HCT116 (cell line): ENCODE data around the gene PAPOLG. TPM values are rescaled to one million over a fixed set of nuclear protein-coding genes. Genes with fewer than 3 reads are reported as not detected.

Experiments used
- ATAC-seq: fragments of 200-7000 bp; cut with Tn5 transposase; 2 replicates; pipeline ENCODE4 v1.9.1; 2020; ENCODE audit warnings: mild to moderate bottlenecking, moderate library complexity
- BruUV-seq: library from RNA; stranded (reverse); fragments of 400-500 nt; replicated peaks from 2 replicates; lab custom pipeline; 2021; lab: Mats Ljungman, UMichigan
- CTCF ChIA-PET: fragments of 300-600 bp; sonication (Branson Sonifier 250); formaldehyde crosslinking; loops from one replicate; lab custom pipeline; 2021; ENCODE audit warnings: antibody characterized with exemption; lab: Charles Lee
- POLR2A ChIA-PET: fragments of 300-600, 350-600 bp; sonication (Branson Sonifier 250); formaldehyde crosslinking; loops from one replicate; lab custom pipeline; 2021; ENCODE audit warnings: antibody characterized with exemption; lab: Charles Lee
- RAD21 ChIA-PET, 2 experiments: fragments of 300-600 bp; sonication (Branson Sonifier 250); formaldehyde crosslinking; loops; one replicate each; lab custom pipeline; 2023; ENCODE audit warnings: low total read pairs in 2 of 2; ENCODE audit not compliant: uncharacterized antibody in 2 of 2, unreplicated experiment in 2 of 2, low non-redundant PET in 1 of 2; lab: Charles Lee
- DNase-seq: peaks from one replicate; pipeline ENCODE4 v3.0.0-alpha.2; 2010; ENCODE audit warnings: low read depth, low spot score
- H2AFZ ChIP-seq: fragments of 200-600 bp; shearing (Covaris generic), sonication (generic); 2 replicates; pipeline ENCODE4 v1.6.1; 2017; ENCODE audit warnings: low read depth, mixed run types, mixed read lengths, antibody characterized with exemption, low read length; ENCODE audit not compliant: poor library complexity, severe bottlenecking
- H3K27ac ChIP-seq: 2 replicates; pipeline ENCODE4 v1.5.1; 2012; ENCODE audit warnings: low read depth, low read length
- H3K27me3 ChIP-seq: fragments of 200-600 bp; sonication (generic); 2 replicates; pipeline ENCODE4 v1.6.1; 2016; ENCODE audit warnings: mixed run types, low read length, mixed read lengths; ENCODE audit not compliant: insufficient read depth
- H3K36me3 ChIP-seq, 2 experiments: fragments of 200-500 bp in 1 of 2; fragments of 200-600 bp in 1 of 2; sonication (Bioruptor generic) in 1 of 2; sonication (generic) in 1 of 2; 2 replicates each; pipeline versions ENCODE4 v1.5.1 to v1.6.1; 2014 to 2016; ENCODE audit warnings: low read length in 2 of 2, inconsistent platforms in 1 of 2, mixed read lengths in 1 of 2, mixed run types in 1 of 2; ENCODE audit not compliant: insufficient read depth in 2 of 2, control insufficient read depth in 1 of 2
- H3K4me1 ChIP-seq, 2 experiments: fragments of 200-600 bp in 1 of 2; sonication (generic) in 1 of 2; 2 replicates each; pipeline versions ENCODE4 v1.5.1 to v1.6.1; 2012 to 2017; ENCODE audit warnings: low read length in 2 of 2, inconsistent platforms in 1 of 2, mild to moderate bottlenecking in 1 of 2, mixed read lengths in 1 of 2, mixed run types in 1 of 2, moderate library complexity in 1 of 2; ENCODE audit not compliant: insufficient read depth in 2 of 2, control insufficient read depth in 1 of 2
- H3K4me2 ChIP-seq: fragments of 200-600 bp; sonication (generic); 2 replicates; pipeline ENCODE4 v1.6.1; 2017; ENCODE audit warnings: mixed run types, low read length, mixed read lengths
- H3K4me3 ChIP-seq, 2 experiments: fragments of 200-600 bp in 1 of 2; sonication (generic) in 1 of 2; replicated peaks in 1 of 2; 2 replicates each; pipeline ENCODE4 v1.5.1; 2011 to 2016; ENCODE audit warnings: low read length in 2 of 2, control low read depth in 1 of 2, low read depth in 1 of 2, mild to moderate bottlenecking in 1 of 2, mixed read lengths in 1 of 2, mixed run types in 1 of 2
- H3K79me2 ChIP-seq: fragments of 200-600 bp; sonication (generic); 2 replicates; pipeline ENCODE4 v1.6.1; 2017; ENCODE audit warnings: mild to moderate bottlenecking, mixed run types, low read length, moderate library complexity, mixed read lengths; ENCODE audit not compliant: insufficient read depth
- H3K9ac ChIP-seq: fragments of 200-600 bp; sonication (generic); 2 replicates; pipeline ENCODE4 v1.6.1; 2016; ENCODE audit warnings: low read length, mixed read lengths
- H3K9me2 ChIP-seq: fragments of 200-600 bp; sonication (generic), shearing (Covaris generic); 2 replicates; pipeline ENCODE4 v1.6.1; 2017; ENCODE audit warnings: mixed run types, mild to moderate bottlenecking, moderate library complexity; ENCODE audit not compliant: insufficient read depth
- H3K9me3 ChIP-seq, 2 experiments: fragments of 200-500 bp in 1 of 2; fragments of 200-600 bp in 1 of 2; sonication (Bioruptor generic) in 1 of 2; sonication (generic) in 1 of 2; 2 replicates each; pipeline ENCODE4 v1.6.1; 2014 to 2017; ENCODE audit warnings: low read length in 2 of 2, mixed read lengths in 2 of 2, inconsistent platforms in 1 of 2, low read depth in 1 of 2, mild to moderate bottlenecking in 1 of 2, mixed run types in 1 of 2, moderate library complexity in 1 of 2; ENCODE audit not compliant: control insufficient read depth in 1 of 2, insufficient read depth in 1 of 2
- H4K20me1 ChIP-seq: fragments of 200-600 bp; sonication (generic), shearing (Covaris generic); 2 replicates; pipeline ENCODE4 v1.6.1; 2017; ENCODE audit warnings: mixed run types, mild to moderate bottlenecking, moderate library complexity; ENCODE audit not compliant: insufficient read depth
- ATF3 ChIP-seq: IDR thresholded peaks from 2 replicates; pipeline ENCODE4 v1.6.1; 2012
- CBX3 ChIP-seq: IDR thresholded peaks from 2 replicates; pipeline ENCODE4 v1.6.1; 2012; ENCODE audit warnings: low read depth
- CEBPB ChIP-seq: IDR thresholded peaks from 2 replicates; pipeline ENCODE4 v1.6.1; 2012; ENCODE audit warnings: low read depth
- EGR1 ChIP-seq: IDR thresholded peaks from 2 replicates; pipeline ENCODE4 v1.6.1; 2012; ENCODE audit warnings: low read depth
- ELF1 ChIP-seq: IDR thresholded peaks from 2 replicates; pipeline ENCODE4 v1.6.1; 2012; ENCODE audit warnings: low read depth, borderline replicate concordance
- EZH2 ChIP-seq: fragments of 200-600 bp; sonication (generic); IDR thresholded peaks from 2 replicates; pipeline ENCODE4 v1.6.1; 2017; ENCODE audit warnings: antibody characterized with exemption, mixed run types
- FOSL1 ChIP-seq: IDR thresholded peaks from 2 replicates; pipeline ENCODE4 v1.6.1; 2012; ENCODE audit warnings: low read depth
- JUND ChIP-seq: IDR thresholded peaks from 2 replicates; pipeline ENCODE4 v1.6.1; 2012
- MAX ChIP-seq: IDR thresholded peaks from 2 replicates; pipeline ENCODE4 v1.6.1; 2012
- POLR2AphosphoS5 ChIP-seq: IDR thresholded peaks from 2 replicates; pipeline ENCODE4 v1.6.1; 2011; ENCODE audit warnings: mild to moderate bottlenecking, low read depth, low read length, moderate library complexity
- RAD21 ChIP-seq: IDR thresholded peaks from 2 replicates; pipeline ENCODE4 v1.6.1; 2012; ENCODE audit warnings: low read depth, mild to moderate bottlenecking
- REST ChIP-seq: IDR thresholded peaks from 2 replicates; pipeline ENCODE4 v1.6.1; 2012; ENCODE audit warnings: low read depth
- SIN3A ChIP-seq: IDR thresholded peaks from 2 replicates; pipeline ENCODE4 v1.6.1; 2012; ENCODE audit warnings: low read depth
- SP1 ChIP-seq: IDR thresholded peaks from 2 replicates; pipeline ENCODE4 v1.6.1; 2012; ENCODE audit warnings: low read depth
- SRF ChIP-seq: IDR thresholded peaks from 2 replicates; pipeline ENCODE4 v1.6.1; 2012; ENCODE audit warnings: low read depth
- TCF7L2 ChIP-seq: IDR thresholded peaks from 2 replicates; pipeline ENCODE4 v1.7.0; 2011; ENCODE audit warnings: borderline replicate concordance, inconsistent platforms; ENCODE audit not compliant: insufficient read depth, insufficient read length; ENCODE audit errors: extremely low read depth
- ZBTB33 ChIP-seq: IDR thresholded peaks from 2 replicates; pipeline ENCODE4 v1.6.1; 2011; ENCODE audit warnings: mild to moderate bottlenecking, low read length, moderate library complexity; ENCODE audit not compliant: insufficient replicate concordance; ENCODE audit errors: extremely low read depth
- ZFX ChIP-seq: fragments of 450-650 bp; IDR thresholded peaks from 2 replicates; pipeline ENCODE4 v1.6.1; 2017
- ZNF274 ChIP-seq: fragments of 200-500 bp; sonication (Bioruptor generic); IDR thresholded peaks from 2 replicates; pipeline ENCODE4 v1.6.1; 2014; ENCODE audit warnings: mild to moderate bottlenecking, low read depth, low read length, inconsistent platforms
- intact Hi-C: fragments of 100-400 bp; cut with micrococcal nuclease; formaldehyde crosslinking; loops from 2 replicates; pipeline ENCODE4 v1.10.0; 2022
- total RNA-seq: library from RNA; stranded (reverse); gene quantifications from one replicate; pipeline ENCODE4 v1.2.1, GENCODE V29; 2021; ENCODE audit not compliant: unreplicated experiment

Gene PAPOLG
- total RNA-seq, 1 experiment from 2014 or later, result 13.2 TPM

- Histone ChIP-seq H3K27ac (no peak overlapping the region), H3K9ac (no peak overlapping the region), H2AFZ (no peak overlapping the region), H3K4me1 (no peaks in the 10 kb centered on the region), H4K20me1 (no peaks in the 10 kb centered on the region), H3K79me2 (no peaks in the 10 kb centered on the region), H3K4me3 (no peak overlapping the region), H3K9me2 (no peaks in the 10 kb centered on the region), H3K36me3 (no peaks in the 10 kb centered on the region), H3K27me3 (peaks cover 8% of the 10 kb centered on the region; the same call in 1 of the 2 replicates), H3K4me2 (no peak overlapping the region), H3K9me3 (no peaks in the 10 kb centered on the region)
- TF ChIP-seq CEBPB (no peak), ZNF274 (no peak), JUND (no peak), CBX3 (no peak), EZH2 (no peak), SP1 (no peak), ATF3 (no peak), REST (no peak), POLR2AphosphoS5 (no peak), TCF7L2 (no peak), FOSL1 (no peak), SIN3A (no peak), ZFX (no peak), MAX (no peak), EGR1 (no peak), ZBTB33 (no peak), ELF1 (no peak), RAD21 (no peak), SRF (no peak)
- POLR2A ChIA-PET, result no interaction called here
- no peak for DNase-seq
- RAD21 ChIA-PET, result no interaction called here
- BruUV-seq, result no TSS peak
- intact Hi-C loops, result no loop called here
- ATAC-seq, result no peak
- CTCF ChIA-PET, result no interaction called here
Observed at GRCh38 chr2:60832621-60833020, 76.6 kb downstream of the PAPOLG start.
